Measurements from ENCODE around the gene NOX4. TPM values are rescaled to one million over a fixed set of nuclear protein-coding genes. Genes with fewer than 3 reads are reported as not detected.

NOX4 gene
- total and polyA plus RNA-seq, 2 donors (not counting 3 experiments of a cell fraction or from before 2014, with no cell fraction given) = 21.2 to 34.0 TPM

DNA sequence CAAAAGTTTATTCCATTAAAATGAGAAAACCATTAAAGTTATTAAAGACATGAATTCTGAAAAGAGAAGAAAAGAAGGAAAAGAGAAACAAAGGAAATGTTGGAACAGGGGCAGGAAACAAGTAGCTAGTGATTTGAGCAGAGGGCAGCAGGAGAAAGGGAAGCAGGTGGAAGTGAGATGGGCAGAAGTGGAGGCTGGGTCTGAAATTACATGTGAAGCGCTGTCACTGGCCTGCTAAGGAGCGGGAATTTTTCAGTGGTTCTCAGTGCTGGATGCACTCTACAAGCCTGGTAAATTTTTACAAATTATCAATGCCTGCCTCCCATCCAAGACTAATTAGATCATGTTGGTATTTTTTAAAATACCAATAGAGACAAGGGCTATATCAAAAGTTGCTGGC, 48.4 kb downstream of the NOX4 start:
- CTCF ChIA-PET = interaction anchor here (0.7 to 0.9 kb wide), 2 partner anchors 13 to 172 kb away, joined by 3 read pairs; no protein-coding TSS in a partner anchor
- POLR2A ChIA-PET = no interaction called here
- no peaks in the 10 kb centered on the region for H3K9me3 ChIP-seq (replicated peaks; ENCODE audit: control insufficient read depth, insufficient read depth, low read length)
- peak overlapping the region; percentile 12 for H3K4me2 ChIP-seq (ENCODE audit: insufficient read depth, low read length)
- H4K20me1 ChIP-seq (replicated peaks; ENCODE audit: control insufficient read depth, extremely low read depth, insufficient read depth, low read length) = no peaks in the 10 kb centered on the region
- no peaks in the 10 kb centered on the region for H3K27me3 ChIP-seq (ENCODE audit: control insufficient read depth in 2 of 2, insufficient read depth in 2 of 2, low read length in 2 of 2)
- H3K36me3 ChIP-seq (ENCODE audit: control insufficient read depth in 2 of 2, extremely low read depth in 1 of 2, insufficient read depth in 2 of 2, low read length in 2 of 2) = peaks cover 0 to 7% of the 10 kb centered on the region in 2 experiments
- H3K4me1 ChIP-seq (ENCODE audit: control insufficient read depth, extremely low read depth, insufficient read depth, low read length) = peaks cover 8% of the 10 kb centered on the region
- peak; percentile 62 for FAIRE-seq
- intact Hi-C loops (cut with micrococcal nuclease) = no loop called here
- H3K9me1 ChIP-seq (replicated peaks; ENCODE audit: control insufficient read depth, extremely low read depth, insufficient read depth, low read length) = no peaks in the 10 kb centered on the region
- DNase-seq (ENCODE audit: low read depth, low spot score) = peak; percentile 72
- peaks cover 31% of the 10 kb centered on the region for H3K79me2 ChIP-seq (ENCODE audit: control insufficient read depth, insufficient read depth, low read length)
- dilution Hi-C loops (cut with MboI; ENCODE audit: extremely low pct_ligation_motif_present, low sequenced_read_pairs) = no loop called here
- no peak overlapping the region for H3K4me3 ChIP-seq (replicated peaks in 1 of 3; ENCODE audit: insufficient read depth in 1 of 3, low read depth in 1 of 3, low read length in 3 of 3)
- no peak overlapping the region for H3K9ac ChIP-seq (replicated peaks; ENCODE audit: extremely low read depth, insufficient read depth, low read length)
- TF ChIP-seq JUN (IDR thresholded peaks at IDR 0.05; ENCODE audit: borderline replicate concordance, insufficient read depth, insufficient read length, low read depth) = no peak
- no peak for TF ChIP-seq EZH2 (IDR thresholded peaks at IDR 0.05; ENCODE audit: borderline replicate concordance, low read depth, low read length, severe bottlenecking)
- TF ChIP-seq, protein P1, sequence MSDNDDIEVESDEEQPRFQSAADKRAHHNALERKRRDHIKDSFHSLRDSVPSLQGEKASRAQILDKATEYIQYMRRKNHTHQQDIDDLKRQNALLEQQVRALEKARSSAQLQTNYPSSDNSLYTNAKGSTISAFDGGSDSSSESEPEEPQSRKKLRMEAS (IDR thresholded peaks at IDR 0.05; ENCODE audit: insufficient read depth, insufficient read length) = no peak
- TF ChIP-seq MYC (IDR thresholded peaks at IDR 0.05; ENCODE audit: low read depth, low read length) = no peak
- TF ChIP-seq, protein P2, sequence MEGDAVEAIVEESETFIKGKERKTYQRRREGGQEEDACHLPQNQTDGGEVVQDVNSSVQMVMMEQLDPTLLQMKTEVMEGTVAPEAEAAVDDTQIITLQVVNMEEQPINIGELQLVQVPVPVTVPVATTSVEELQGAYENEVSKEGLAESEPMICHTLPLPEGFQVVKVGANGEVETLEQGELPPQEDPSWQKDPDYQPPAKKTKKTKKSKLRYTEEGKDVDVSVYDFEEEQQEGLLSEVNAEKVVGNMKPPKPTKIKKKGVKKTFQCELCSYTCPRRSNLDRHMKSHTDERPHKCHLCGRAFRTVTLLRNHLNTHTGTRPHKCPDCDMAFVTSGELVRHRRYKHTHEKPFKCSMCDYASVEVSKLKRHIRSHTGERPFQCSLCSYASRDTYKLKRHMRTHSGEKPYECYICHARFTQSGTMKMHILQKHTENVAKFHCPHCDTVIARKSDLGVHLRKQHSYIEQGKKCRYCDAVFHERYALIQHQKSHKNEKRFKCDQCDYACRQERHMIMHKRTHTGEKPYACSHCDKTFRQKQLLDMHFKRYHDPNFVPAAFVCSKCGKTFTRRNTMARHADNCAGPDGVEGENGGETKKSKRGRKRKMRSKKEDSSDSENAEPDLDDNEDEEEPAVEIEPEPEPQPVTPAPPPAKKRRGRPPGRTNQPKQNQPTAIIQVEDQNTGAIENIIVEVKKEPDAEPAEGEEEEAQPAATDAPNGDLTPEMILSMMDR (IDR thresholded peaks at IDR 0.05; ENCODE audit: extremely low read depth in 1 of 2, insufficient read depth in 1 of 2, low read depth in 1 of 2, low read length in 2 of 2) = no peak
- TF ChIP-seq POLR2A (IDR thresholded peaks at IDR 0.05; ENCODE audit: low read depth, low read length) = no peak
- TF ChIP-seq FOS (IDR thresholded peaks at IDR 0.05; ENCODE audit: borderline replicate concordance, insufficient read depth, low read length) = no peak
- H2AFZ ChIP-seq (ENCODE audit: low read depth, low read length) = no peak overlapping the region
- H3K27ac ChIP-seq (ENCODE audit: insufficient read depth, low read depth, low read length) = peak overlapping the region; percentile 2
- no TSS peak for BruUV-seq (replicated peaks)
